Stimulated activated CD8-positive, alpha-beta memory T cell treated with anti-CD3 and anti-CD28 coated beads, Interleukin-4, amount 100 ng/mL, for 4 hours (primary cell): ENCODE data around the gene KANSL3.

Source experiments
- DNase-seq, 2 donors: peaks; one replicate each; pipeline ENCODE4 v3.0.0-alpha.2; 2020; ENCODE audit warnings: low read depth in 2 of 2, low spot score in 1 of 2

KANSL3 gene

DNA sequence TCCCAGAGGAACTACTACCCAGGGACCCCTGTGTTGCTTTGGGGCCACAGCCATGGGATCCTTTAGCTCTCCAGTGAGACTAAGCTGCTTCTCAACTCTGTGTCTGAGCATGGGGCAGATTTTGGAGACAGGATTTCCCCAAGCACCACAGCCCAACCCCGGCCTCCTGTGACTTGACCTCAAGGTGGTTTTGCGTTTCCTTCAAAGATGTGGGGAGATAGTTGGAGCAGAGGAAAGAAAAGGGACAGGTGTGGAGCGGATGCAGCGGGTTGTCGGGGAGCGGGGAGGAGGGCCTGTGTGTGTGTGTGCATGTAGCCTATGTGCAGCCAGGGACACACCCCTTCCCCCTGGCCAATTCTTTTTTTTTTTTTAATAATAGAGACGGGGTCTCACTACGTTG lies 91.3 kb downstream of the KANSL3 start:
- no peak for DNase-seq

- DNase-seq: no peak
Measured at GRCh38 chr2:96546321-96546720, 91.8 kb downstream of the KANSL3 start.
